PFSK-1 (cell line): ENCODE results near the gene IRGQ.

ENCODE experiments used
- FOXP2 ChIP-seq: optimal IDR thresholded peaks from 2 replicates; pipeline ENCODE3; 2011; ENCODE audit warnings: borderline replicate concordance, control low read depth, inconsistent platforms; ENCODE audit not compliant: insufficient read depth; ENCODE audit errors: extremely low read length, extremely low read depth
- POLR2AphosphoS5 ChIP-seq: IDR thresholded peaks from 2 replicates; pipeline ENCODE4 v1.6.1; 2012; ENCODE audit warnings: low read depth, mild to moderate bottlenecking, control low read depth, low read length, moderate library complexity
- REST ChIP-seq, 2 experiments: IDR thresholded peaks; 2 replicates each; pipeline versions ENCODE4 v1.6.1 to v1.8.0; 2011 to 2012; ENCODE audit warnings: low read depth in 2 of 2, low read length in 2 of 2, control low read depth in 1 of 2, inconsistent platforms in 1 of 2, mild to moderate bottlenecking in 1 of 2, moderate library complexity in 1 of 2; ENCODE audit not compliant: insufficient read depth in 1 of 2

DNA sequence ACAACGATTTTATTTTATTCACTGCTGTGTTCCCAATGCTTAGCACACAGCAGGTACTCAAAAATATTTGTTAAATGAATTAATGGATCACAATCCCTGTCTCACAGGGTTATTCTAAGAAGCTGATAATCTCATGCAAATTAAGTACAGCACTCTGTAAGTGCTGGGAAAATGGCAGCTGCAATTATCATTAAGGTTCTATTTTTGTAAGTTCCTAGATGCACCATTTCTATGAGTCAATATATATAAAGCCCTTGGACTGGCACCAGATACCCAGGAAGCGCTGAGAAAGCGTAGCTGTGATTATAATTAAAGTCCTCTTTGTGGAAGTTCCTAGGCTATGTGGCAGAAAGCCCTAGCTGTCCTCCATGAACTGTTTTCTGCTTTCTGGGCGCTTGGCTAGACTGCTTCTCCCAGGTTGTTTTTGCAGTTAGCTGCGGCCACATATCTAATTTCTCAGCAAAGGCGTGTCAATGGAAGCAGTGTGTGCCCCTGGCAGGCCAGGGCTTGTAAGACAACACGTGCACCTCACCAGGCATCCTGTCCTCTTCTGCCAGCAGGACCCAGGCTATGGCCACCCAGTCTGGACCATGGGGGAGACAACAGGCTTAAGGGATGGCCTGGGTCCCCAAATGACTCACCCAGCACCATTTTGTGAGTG, 10.8 kb upstream of the IRGQ start:
- TF ChIP-seq FOXP2: no peak
- TF ChIP-seq POLR2AphosphoS5: no peak
- no peak for TF ChIP-seq REST (IDR thresholded peaks at IDR 0.05; ENCODE audit: insufficient read depth in 1 of 2, low read depth in 2 of 2, low read length in 2 of 2)
